PFSK-1 (cell line): Measurements from ENCODE around the gene MALAT1. TPM values are rescaled to one million over a fixed set of nuclear protein-coding genes. Genes with fewer than 3 reads are reported as not detected.
A peak's percentile ranks its signal among the peaks of the same experiment; 100 is the strongest.

ENCODE experiments used
- FOXP2 ChIP-seq: optimal IDR thresholded peaks from 2 replicates; pipeline ENCODE3; 2011; ENCODE audit warnings: borderline replicate concordance, control low read depth, inconsistent platforms; ENCODE audit not compliant: insufficient read depth; ENCODE audit errors: extremely low read length, extremely low read depth
- POLR2AphosphoS5 ChIP-seq: IDR thresholded peaks from 2 replicates; pipeline ENCODE4 v1.6.1; 2012; ENCODE audit warnings: low read depth, mild to moderate bottlenecking, control low read depth, low read length, moderate library complexity
- SIN3A ChIP-seq: IDR thresholded peaks from 2 replicates; pipeline ENCODE4 v1.6.1; 2012; ENCODE audit warnings: mild to moderate bottlenecking, low read length, moderate library complexity, borderline replicate concordance; ENCODE audit not compliant: insufficient read depth
- TAF1 ChIP-seq: IDR thresholded peaks from 2 replicates; pipeline ENCODE4 v1.6.1; 2012; ENCODE audit warnings: low read length, control low read depth, borderline replicate concordance; ENCODE audit not compliant: insufficient read depth
- polyA plus RNA-seq: library from polyadenylated mRNA; unstranded; fragments of >200 nt; gene quantifications from one replicate; pipeline ENCODE4 v1.2.1, GENCODE V29; 2012; ENCODE audit warnings: low read depth, missing spikeins; ENCODE audit not compliant: insufficient read length
- TF ChIP-seq, protein P1 (sequence below), 2 experiments: IDR thresholded peaks; 2 replicates each; pipeline versions ENCODE4 v1.6.1 to v1.8.0; 2011 to 2012; ENCODE audit warnings: low read depth in 2 of 2, low read length in 2 of 2, control low read depth in 1 of 2, inconsistent platforms in 1 of 2, mild to moderate bottlenecking in 1 of 2, moderate library complexity in 1 of 2; ENCODE audit not compliant: insufficient read depth in 1 of 2

Gene MALAT1
- 336 TPM for polyA plus RNA-seq

DNA sequence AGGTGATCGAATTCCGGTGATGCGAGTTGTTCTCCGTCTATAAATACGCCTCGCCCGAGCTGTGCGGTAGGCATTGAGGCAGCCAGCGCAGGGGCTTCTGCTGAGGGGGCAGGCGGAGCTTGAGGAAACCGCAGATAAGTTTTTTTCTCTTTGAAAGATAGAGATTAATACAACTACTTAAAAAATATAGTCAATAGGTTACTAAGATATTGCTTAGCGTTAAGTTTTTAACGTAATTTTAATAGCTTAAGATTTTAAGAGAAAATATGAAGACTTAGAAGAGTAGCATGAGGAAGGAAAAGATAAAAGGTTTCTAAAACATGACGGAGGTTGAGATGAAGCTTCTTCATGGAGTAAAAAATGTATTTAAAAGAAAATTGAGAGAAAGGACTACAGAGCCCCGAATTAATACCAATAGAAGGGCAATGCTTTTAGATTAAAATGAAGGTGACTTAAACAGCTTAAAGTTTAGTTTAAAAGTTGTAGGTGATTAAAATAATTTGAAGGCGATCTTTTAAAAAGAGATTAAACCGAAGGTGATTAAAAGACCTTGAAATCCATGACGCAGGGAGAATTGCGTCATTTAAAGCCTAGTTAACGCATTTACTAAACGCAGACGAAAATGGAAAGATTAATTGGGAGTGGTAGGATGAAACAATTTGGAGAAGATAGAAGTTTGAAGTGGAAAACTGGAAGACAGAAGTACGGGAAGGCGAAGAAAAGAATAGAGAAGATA lies at the start of gene MALAT1:
Gene MALAT1 (plus strand): TSS at position 69 of the 736 bp plus-strand sequence.
- TF ChIP-seq, protein P1, sequence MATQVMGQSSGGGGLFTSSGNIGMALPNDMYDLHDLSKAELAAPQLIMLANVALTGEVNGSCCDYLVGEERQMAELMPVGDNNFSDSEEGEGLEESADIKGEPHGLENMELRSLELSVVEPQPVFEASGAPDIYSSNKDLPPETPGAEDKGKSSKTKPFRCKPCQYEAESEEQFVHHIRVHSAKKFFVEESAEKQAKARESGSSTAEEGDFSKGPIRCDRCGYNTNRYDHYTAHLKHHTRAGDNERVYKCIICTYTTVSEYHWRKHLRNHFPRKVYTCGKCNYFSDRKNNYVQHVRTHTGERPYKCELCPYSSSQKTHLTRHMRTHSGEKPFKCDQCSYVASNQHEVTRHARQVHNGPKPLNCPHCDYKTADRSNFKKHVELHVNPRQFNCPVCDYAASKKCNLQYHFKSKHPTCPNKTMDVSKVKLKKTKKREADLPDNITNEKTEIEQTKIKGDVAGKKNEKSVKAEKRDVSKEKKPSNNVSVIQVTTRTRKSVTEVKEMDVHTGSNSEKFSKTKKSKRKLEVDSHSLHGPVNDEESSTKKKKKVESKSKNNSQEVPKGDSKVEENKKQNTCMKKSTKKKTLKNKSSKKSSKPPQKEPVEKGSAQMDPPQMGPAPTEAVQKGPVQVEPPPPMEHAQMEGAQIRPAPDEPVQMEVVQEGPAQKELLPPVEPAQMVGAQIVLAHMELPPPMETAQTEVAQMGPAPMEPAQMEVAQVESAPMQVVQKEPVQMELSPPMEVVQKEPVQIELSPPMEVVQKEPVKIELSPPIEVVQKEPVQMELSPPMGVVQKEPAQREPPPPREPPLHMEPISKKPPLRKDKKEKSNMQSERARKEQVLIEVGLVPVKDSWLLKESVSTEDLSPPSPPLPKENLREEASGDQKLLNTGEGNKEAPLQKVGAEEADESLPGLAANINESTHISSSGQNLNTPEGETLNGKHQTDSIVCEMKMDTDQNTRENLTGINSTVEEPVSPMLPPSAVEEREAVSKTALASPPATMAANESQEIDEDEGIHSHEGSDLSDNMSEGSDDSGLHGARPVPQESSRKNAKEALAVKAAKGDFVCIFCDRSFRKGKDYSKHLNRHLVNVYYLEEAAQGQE (IDR thresholded peaks at IDR 0.05; ENCODE audit: insufficient read depth in 1 of 2, low read depth in 2 of 2, low read length in 2 of 2), result peak in 1 of 2 experiments; percentile 86; a peak in 2 of 4 replicates
- TF ChIP-seq SIN3A, result peak; percentile 99
- TF ChIP-seq FOXP2, result no peak
- peak; percentile 100 for TF ChIP-seq TAF1
- peak; percentile 100 for TF ChIP-seq POLR2AphosphoS5

DNA sequence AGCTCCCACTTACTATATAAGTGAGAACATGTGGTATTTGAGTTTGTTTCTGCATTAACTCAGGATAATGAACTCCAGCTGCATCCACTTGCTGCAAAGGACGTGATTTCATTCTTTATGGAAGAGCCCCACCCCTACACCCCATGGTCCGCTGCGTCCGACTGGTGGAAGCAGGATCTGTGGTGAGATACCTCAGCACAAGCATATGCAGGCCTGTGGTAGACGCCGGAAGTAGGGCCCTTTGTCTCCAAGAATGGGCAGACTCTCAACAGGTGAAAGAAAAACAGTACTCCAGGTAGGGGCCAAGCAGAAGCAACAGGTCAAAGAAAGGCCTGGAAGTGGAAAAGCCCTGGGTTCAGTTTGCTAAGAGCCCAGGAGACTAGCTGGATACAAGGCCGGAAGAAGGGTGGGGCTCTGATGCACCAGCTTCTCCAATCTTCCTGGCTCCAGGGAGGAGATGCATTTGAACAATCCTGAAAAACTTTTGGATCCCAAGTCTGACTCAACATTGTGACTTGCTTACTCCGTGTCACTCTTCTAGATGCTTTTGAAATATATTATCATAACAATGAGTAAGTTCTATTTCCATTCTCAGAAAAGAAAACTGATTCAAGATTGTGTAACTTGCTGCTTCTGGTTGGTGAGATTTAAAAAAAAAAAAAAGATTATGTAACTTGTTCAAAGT lies 45.9 kb upstream of the MALAT1 start:
- TF ChIP-seq POLR2AphosphoS5, result no peak
- TF ChIP-seq, protein P1 (IDR thresholded peaks at IDR 0.05; ENCODE audit: insufficient read depth in 1 of 2, low read depth in 2 of 2, low read length in 2 of 2), result no peak
- TF ChIP-seq FOXP2, result no peak
- no peak for TF ChIP-seq SIN3A
- no peak for TF ChIP-seq TAF1

DNA sequence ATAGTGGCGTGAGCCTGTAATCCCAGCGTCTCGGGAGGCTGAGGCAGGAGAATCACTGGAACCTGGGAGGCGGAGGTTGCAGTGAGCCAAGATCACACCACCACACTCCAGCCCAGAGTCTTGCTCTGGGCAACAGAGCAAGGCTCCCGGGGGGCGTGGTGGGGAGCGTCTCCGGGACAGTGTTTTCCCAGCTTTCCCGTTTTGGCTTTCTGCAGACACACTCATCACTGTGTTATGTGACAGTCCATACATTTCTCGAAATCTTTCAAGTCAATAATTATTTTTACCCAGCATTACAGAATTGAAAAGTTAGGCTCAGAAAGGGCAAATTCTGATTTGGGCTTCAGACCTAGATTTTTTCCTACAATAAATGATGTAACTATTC lies 44.5 kb upstream of the MALAT1 start:
- TF ChIP-seq, protein P1 (IDR thresholded peaks at IDR 0.05; ENCODE audit: insufficient read depth in 1 of 2, low read depth in 2 of 2, low read length in 2 of 2), result no peak
- TF ChIP-seq TAF1, result no peak
- no peak for TF ChIP-seq SIN3A
- no peak for TF ChIP-seq POLR2AphosphoS5
- TF ChIP-seq FOXP2, result no peak

DNA sequence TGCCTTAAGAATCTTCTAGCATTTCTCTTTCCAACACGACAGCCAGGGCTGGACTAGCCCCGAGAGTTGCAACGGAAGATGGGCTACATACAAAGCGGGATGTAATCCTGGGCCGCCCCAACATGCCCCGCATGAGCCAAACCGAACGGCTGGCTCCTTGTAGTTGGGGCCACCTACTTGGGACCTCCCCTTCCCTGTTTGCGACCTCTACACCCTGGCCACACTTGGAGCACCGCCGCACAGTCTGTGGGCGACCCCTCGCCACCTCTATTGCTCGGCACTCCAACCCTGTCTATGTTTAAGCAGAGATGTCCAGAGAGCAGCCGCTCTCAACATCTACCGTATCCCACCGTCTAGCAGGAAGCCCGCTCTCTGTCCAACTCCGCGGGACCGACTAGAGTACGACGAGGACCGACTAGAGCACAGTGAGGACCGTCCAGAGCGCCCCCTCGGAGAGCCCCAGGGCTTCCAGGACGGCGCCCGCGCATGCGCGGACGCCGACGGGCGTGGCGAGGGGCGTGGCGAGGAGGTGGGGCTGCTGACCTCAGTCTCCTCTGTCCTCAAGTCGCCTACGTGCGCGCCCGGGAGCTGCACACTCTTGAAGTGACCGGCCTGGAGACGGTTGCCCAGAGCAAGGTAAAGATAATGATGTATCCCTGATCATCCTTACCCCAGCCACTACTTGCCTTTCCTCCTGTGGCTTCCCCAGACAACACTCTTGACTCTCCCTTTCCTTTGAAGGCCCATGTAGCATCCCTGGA lies 44.0 kb upstream of the MALAT1 start:
- TF ChIP-seq FOXP2 (no peak), POLR2AphosphoS5 (peak; percentile 98), SIN3A (no peak), TAF1 (peak; percentile 93; the same call in 1 of the 2 replicates)

DNA sequence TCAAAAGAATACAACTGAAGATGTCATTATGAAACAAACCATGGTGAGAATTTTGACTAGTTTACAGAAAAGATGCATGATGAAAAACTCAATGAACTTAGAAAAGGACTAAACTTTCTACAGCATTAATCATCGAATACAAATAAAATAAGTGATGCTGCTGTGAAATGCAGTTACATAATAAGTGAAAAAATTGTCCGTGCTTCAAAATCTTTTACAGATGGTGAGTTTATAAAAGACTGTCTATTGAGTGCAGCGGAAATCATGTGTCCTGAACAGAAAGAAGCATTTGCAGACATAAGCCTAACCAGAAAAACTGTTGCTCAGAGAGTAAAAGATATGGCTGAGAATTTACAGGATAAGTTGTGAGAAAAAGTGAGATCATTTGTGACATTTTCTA lies 42.4 kb upstream of the MALAT1 start:
- TF ChIP-seq FOXP2 (no peak), SIN3A (no peak), TAF1 (no peak), POLR2AphosphoS5 (no peak)
- TF ChIP-seq, protein P1 (IDR thresholded peaks at IDR 0.05; ENCODE audit: insufficient read depth in 1 of 2, low read depth in 2 of 2, low read length in 2 of 2), result no peak
